Esophagus muscularis mucosa (tissue), 4 donors: ENCODE results near the gene FTO.

ENCODE experiments used
- EP300 ChIP-seq: sonication (generic); formaldehyde crosslinking; IDR thresholded peaks from one replicate; pipeline ENCODE4 v1.6.1; 2017; ENCODE audit warnings: antibody characterized with exemption
- POLR2A ChIP-seq: fragments of 450-650 bp; IDR thresholded peaks from one replicate; pipeline ENCODE4 v1.6.1; 2017; ENCODE audit warnings: antibody characterized with exemption, moderate library complexity, mild to moderate bottlenecking, low read depth
- POLR2AphosphoS5 ChIP-seq, 2 donors: sonication (generic); formaldehyde crosslinking; IDR thresholded peaks; one replicate each; pipeline ENCODE4 v1.6.1; 2017; ENCODE audit warnings: antibody characterized with exemption in 2 of 2
- TF ChIP-seq, protein P1 (sequence below), 3 experiments: fragments of 200-600 bp in 2 of 3; fragments of 450-650 bp in 1 of 3; sonication (generic) in 2 of 3; IDR thresholded peaks; one replicate each; pipeline ENCODE4 v1.5.1; 2017 to 2019; ENCODE audit warnings: antibody characterized with exemption in 3 of 3, mild to moderate bottlenecking in 2 of 3, moderate library complexity in 1 of 3

GRCh38 chr16:53781023-53781605 is 77.2 kb downstream of the FTO start:
- TF ChIP-seq, protein P1, sequence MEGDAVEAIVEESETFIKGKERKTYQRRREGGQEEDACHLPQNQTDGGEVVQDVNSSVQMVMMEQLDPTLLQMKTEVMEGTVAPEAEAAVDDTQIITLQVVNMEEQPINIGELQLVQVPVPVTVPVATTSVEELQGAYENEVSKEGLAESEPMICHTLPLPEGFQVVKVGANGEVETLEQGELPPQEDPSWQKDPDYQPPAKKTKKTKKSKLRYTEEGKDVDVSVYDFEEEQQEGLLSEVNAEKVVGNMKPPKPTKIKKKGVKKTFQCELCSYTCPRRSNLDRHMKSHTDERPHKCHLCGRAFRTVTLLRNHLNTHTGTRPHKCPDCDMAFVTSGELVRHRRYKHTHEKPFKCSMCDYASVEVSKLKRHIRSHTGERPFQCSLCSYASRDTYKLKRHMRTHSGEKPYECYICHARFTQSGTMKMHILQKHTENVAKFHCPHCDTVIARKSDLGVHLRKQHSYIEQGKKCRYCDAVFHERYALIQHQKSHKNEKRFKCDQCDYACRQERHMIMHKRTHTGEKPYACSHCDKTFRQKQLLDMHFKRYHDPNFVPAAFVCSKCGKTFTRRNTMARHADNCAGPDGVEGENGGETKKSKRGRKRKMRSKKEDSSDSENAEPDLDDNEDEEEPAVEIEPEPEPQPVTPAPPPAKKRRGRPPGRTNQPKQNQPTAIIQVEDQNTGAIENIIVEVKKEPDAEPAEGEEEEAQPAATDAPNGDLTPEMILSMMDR (IDR thresholded peaks at IDR 0.05): no peak
- no peak for TF ChIP-seq POLR2AphosphoS5 (IDR thresholded peaks at IDR 0.05)
- TF ChIP-seq POLR2A: no peak
- no peak for TF ChIP-seq EP300
